SK-N-SH (cell line): Measurements from ENCODE around the gene SLIT1. TPM values are rescaled to one million over a fixed set of nuclear protein-coding genes. Genes with fewer than 3 reads are reported as not detected.

Source experiments
- CTCF ChIA-PET: fragments of 300-600, 350-600 bp; formaldehyde crosslinking; extraction: SDS; loops from one replicate; lab custom pipeline; 2021; lab: Yijun Ruan, JAX
- POLR2A ChIA-PET: fragments of 350-600 bp; sonication (Branson Sonifier 250); formaldehyde crosslinking; extraction: SDS; loops from one replicate; lab custom pipeline; 2020; ENCODE audit warnings: antibody characterized with exemption, inconsistent platforms; lab: Yijun Ruan, JAX
- DNase-seq: peaks from one replicate; pipeline ENCODE4 v3.0.0; 2012
- H2AFZ ChIP-seq: fragments of 200-600 bp; sonication (generic); 2 replicates; pipeline ENCODE4 v1.8.1; 2016; ENCODE audit warnings: antibody characterized with exemption, mild to moderate bottlenecking, low read depth
- H3F3A ChIP-seq: fragments of 200-600 bp; sonication (generic); replicated peaks from 2 replicates; pipeline ENCODE3; 2016; ENCODE audit warnings: antibody characterized with exemption, mild to moderate bottlenecking; ENCODE audit not compliant: insufficient read depth
- H3K27ac ChIP-seq, 2 experiments: fragments of 200-500 bp in 1 of 2; fragments of 200-600 bp in 1 of 2; sonication (Bioruptor generic) in 1 of 2; sonication (generic), shearing (Covaris generic) in 1 of 2; 2 replicates each; pipeline versions ENCODE4 v1.5.1 to v1.6.1; 2014 to 2016; ENCODE audit warnings: low read depth in 2 of 2, inconsistent platforms in 1 of 2, low read length in 1 of 2, mild to moderate bottlenecking in 1 of 2, mixed read lengths in 1 of 2
- H3K27me3 ChIP-seq: fragments of 200-600 bp; sonication (generic), shearing (Covaris generic); 2 replicates; pipeline ENCODE4 v1.6.1; 2016; ENCODE audit warnings: mixed run types; ENCODE audit not compliant: insufficient read depth
- H3K36me3 ChIP-seq, 2 experiments: fragments of 200-500 bp in 1 of 2; fragments of 200-600 bp in 1 of 2; sonication (Bioruptor generic) in 1 of 2; sonication (generic) in 1 of 2; replicated peaks in 1 of 2; 2 replicates each; pipeline versions ENCODE3 to v1.5.1; 2014 to 2016; ENCODE audit warnings: low read length in 1 of 2, mild to moderate bottlenecking in 1 of 2; ENCODE audit not compliant: insufficient read depth in 2 of 2, control insufficient read depth in 1 of 2
- H3K4me1 ChIP-seq, 2 experiments: fragments of 200-500 bp in 1 of 2; fragments of 200-600 bp in 1 of 2; sonication (Bioruptor generic) in 1 of 2; sonication (generic), shearing (Covaris generic) in 1 of 2; 2 replicates each; pipeline versions ENCODE4 v1.5.1 to v1.6.1; 2014 to 2016; ENCODE audit warnings: low read depth in 1 of 2, low read length in 1 of 2, mixed run types in 1 of 2; ENCODE audit not compliant: insufficient read depth in 2 of 2, control insufficient read depth in 1 of 2
- H3K4me2 ChIP-seq: fragments of 200-600 bp; sonication (generic), shearing (Covaris generic); 2 replicates; pipeline ENCODE4 v1.6.1; 2017; ENCODE audit warnings: mixed run types
- H3K4me3 ChIP-seq, 2 experiments: fragments of 200-500 bp in 1 of 2; fragments of 200-600 bp in 1 of 2; sonication (Bioruptor generic) in 1 of 2; sonication (generic), shearing (Covaris generic) in 1 of 2; 2 replicates each; pipeline versions ENCODE4 v1.5.1 to v1.8.1; 2014 to 2016; ENCODE audit warnings: low read depth in 2 of 2, inconsistent platforms in 1 of 2, low read length in 1 of 2, mild to moderate bottlenecking in 1 of 2, mixed read lengths in 1 of 2, moderate library complexity in 1 of 2
- H3K79me2 ChIP-seq: fragments of 200-600 bp; sonication (generic); 2 replicates; pipeline ENCODE4 v1.8.1; 2017; ENCODE audit warnings: mild to moderate bottlenecking; ENCODE audit not compliant: insufficient read depth
- H3K9ac ChIP-seq: fragments of 200-600 bp; sonication (generic); 2 replicates; pipeline ENCODE4 v1.6.1; 2017; ENCODE audit warnings: mixed run types
- H3K9me2 ChIP-seq: fragments of 200-600 bp; sonication (generic); 2 replicates; pipeline ENCODE4 v1.6.1; 2017; ENCODE audit warnings: mixed run types
- H3K9me3 ChIP-seq: fragments of 200-600 bp; sonication (generic); 2 replicates; pipeline ENCODE4 v1.6.1; 2017; ENCODE audit warnings: mixed run types, mild to moderate bottlenecking, moderate library complexity
- H4K20me1 ChIP-seq: fragments of 200-600 bp; sonication (generic); 2 replicates; pipeline ENCODE4 v1.6.1; 2017; ENCODE audit warnings: mild to moderate bottlenecking, mixed run types; ENCODE audit not compliant: insufficient read depth
- CTCF ChIP-seq: fragments of 200-600 bp; sonication (generic); IDR thresholded peaks from 2 replicates; pipeline ENCODE4 v1.6.1; 2017; ENCODE audit warnings: antibody characterized with exemption, mild to moderate bottlenecking, moderate library complexity
- ELF1 ChIP-seq: IDR thresholded peaks from 2 replicates; pipeline ENCODE4 v1.4.0; 2012
- EP300 ChIP-seq, 2 experiments: IDR thresholded peaks; 2 replicates each; pipeline versions ENCODE4 v1.4.0 to v1.6.1; 2012; ENCODE audit warnings: borderline replicate concordance in 1 of 2, low read depth in 1 of 2, low read length in 1 of 2
- FOSL2 ChIP-seq: IDR thresholded peaks from 2 replicates; pipeline ENCODE4 v1.4.0; 2012; ENCODE audit warnings: low read depth, mild to moderate bottlenecking, moderate library complexity, borderline replicate concordance
- FOXJ3 ChIP-seq: sonication (generic); formaldehyde crosslinking; IDR thresholded peaks from 2 replicates; pipeline ENCODE4 v1.5.1; 2020; ENCODE audit warnings: mild to moderate bottlenecking, missing genetic modification reagents
- GATA2 ChIP-seq: sonication (generic); formaldehyde crosslinking; IDR thresholded peaks from 2 replicates; pipeline ENCODE4 v1.5.0; 2020; ENCODE audit warnings: mild to moderate bottlenecking, missing genetic modification reagents
- IRF3 ChIP-seq: fragments of 150-350 bp; IDR thresholded peaks from 2 replicates; pipeline ENCODE4 v1.6.1; 2016; ENCODE audit warnings: mild to moderate bottlenecking, low read depth, low read length
- JUND ChIP-seq: IDR thresholded peaks from 2 replicates; pipeline ENCODE4 v1.4.0; 2012
- MAX ChIP-seq: IDR thresholded peaks from 2 replicates; pipeline ENCODE4 v1.4.0; 2012; ENCODE audit warnings: low read depth
- PBX3 ChIP-seq: IDR thresholded peaks from 2 replicates; pipeline ENCODE4; 2012
- RCOR1 ChIP-seq: fragments of 150-350 bp; IDR thresholded peaks from 2 replicates; pipeline ENCODE4 v1.6.1; 2017; ENCODE audit warnings: antibody characterized with exemption, low read length
- REST ChIP-seq: IDR thresholded peaks from 2 replicates; pipeline ENCODE4 v1.6.1; 2012; ENCODE audit warnings: mild to moderate bottlenecking, low read depth, low read length, moderate library complexity
- SIN3A ChIP-seq: IDR thresholded peaks from 2 replicates; pipeline ENCODE4 v1.6.1; 2012; ENCODE audit warnings: low read depth, mild to moderate bottlenecking, low read length, moderate library complexity, borderline replicate concordance
- USF2 ChIP-seq: fragments of 150-350 bp; IDR thresholded peaks from 2 replicates; pipeline ENCODE4 v1.6.1; 2017; ENCODE audit warnings: antibody characterized with exemption, low read length, low read depth, borderline replicate concordance
- WGBS: methylation state at CpG from one replicate; pipeline ENCODE4 v1.1.6; 2017; ENCODE audit warnings: low lambda C conversion rate; 5-methylcytosine and 5-hydroxymethylcytosine counted together
- polyA plus RNA-seq, 3 experiments: library from polyadenylated mRNA; depleted of rRNA; stranded (reverse); fragments of >200 nt; gene quantifications; 2 replicates each; pipeline ENCODE4 v1.2.3, GENCODE V29; 2012

SLIT1 gene
- polyA plus RNA-seq, 1 of the 3 experiments (the other 2 are of a cell fraction) = 0.05 TPM

GRCh38 chr10:97040706-97041105 is 145.1 kb downstream of the SLIT1 start:
- Histone ChIP-seq H3K4me1 (peaks cover 0 to 4% of the 10 kb centered on the region in 2 experiments; a peak in 1 of 4 replicates), H3K9me3 (no peaks in the 10 kb centered on the region), H3K4me3 (no peak overlapping the region), H3K9ac (no peak overlapping the region), H3K36me3 (no peaks in the 10 kb centered on the region), H3K9me2 (no peaks in the 10 kb centered on the region), H2AFZ (no peak overlapping the region), H3K79me2 (no peaks in the 10 kb centered on the region), H4K20me1 (no peaks in the 10 kb centered on the region), H3K27ac (no peak overlapping the region), H3F3A (no peaks in the 10 kb centered on the region), H3K27me3 (no peaks in the 10 kb centered on the region), H3K4me2 (no peak overlapping the region)
- 69% methylated on average over 7 of the region's 8 CpGs for WGBS
- CTCF ChIA-PET = interaction anchor here (1.0 to 12.0 kb wide), 2 partner anchors 29 to 168 kb away, joined by 4 to 184 read pairs; no protein-coding TSS in a partner anchor
- TF ChIP-seq EP300 (IDR thresholded peaks at IDR 0.05; ENCODE audit: borderline replicate concordance in 1 of 2, low read depth in 1 of 2, low read length in 1 of 2) (no peak), FOXJ3 (no peak), FOSL2 (no peak), USF2 (no peak), GATA2 (CRISPR knock-in tag) (no peak)
- DNase-seq = no peak
- POLR2A ChIA-PET = no interaction called here

GRCh38 chr10:97040248-97040584 is 145.5 kb downstream of the SLIT1 start:
- H3K36me3 ChIP-seq = no peaks in the 10 kb centered on the region
- no peak for DNase-seq
- H3K4me2 ChIP-seq = no peak overlapping the region
- no peaks in the 10 kb centered on the region for H3F3A ChIP-seq
- H3K27ac ChIP-seq = no peak overlapping the region
- ChIA-PET POLR2A (no interaction called here), CTCF (interaction anchor here (0.6 to 12.0 kb wide), 7 partner anchors 20 to 329 kb away, joined by 3 to 184 read pairs (median 5); no protein-coding TSS in a partner anchor)
- no peak overlapping the region for H2AFZ ChIP-seq
- H3K27me3 ChIP-seq = no peaks in the 10 kb centered on the region
- H3K79me2 ChIP-seq = no peaks in the 10 kb centered on the region
- H3K9ac ChIP-seq = no peak overlapping the region
- H3K4me3 ChIP-seq = no peak overlapping the region
- no peaks in the 10 kb centered on the region for H3K9me3 ChIP-seq
- H4K20me1 ChIP-seq = no peaks in the 10 kb centered on the region
- WGBS = 70% methylated on average over 7 of the region's 9 CpGs
- H3K4me1 ChIP-seq = peaks cover 0 to 4% of the 10 kb centered on the region in 2 experiments; a peak in 1 of 4 replicates
- no peaks in the 10 kb centered on the region for H3K9me2 ChIP-seq
- TF ChIP-seq CTCF (no peak), IRF3 (no peak), SIN3A (no peak), EP300 (IDR thresholded peaks at IDR 0.05; ENCODE audit: borderline replicate concordance in 1 of 2, low read depth in 1 of 2, low read length in 1 of 2) (no peak), PBX3 (no peak), USF2 (no peak), MAX (no peak), REST (no peak), ELF1 (no peak), RCOR1 (no peak), JUND (no peak)
